Stimulated activated CD8-positive, alpha-beta memory T cell treated with anti-CD3 and anti-CD28 coated beads, Interleukin-4, amount 100 ng/mL, for 4 hours (primary cell): ENCODE data around the gene TBC1D2.
"Not testable (repeated sequence)": the region's sequence is repeated elsewhere in the genome, so short reads cannot be mapped to it uniquely, and the experiment has no call there.

ENCODE experiments used
- DNase-seq, 2 donors: peaks; one replicate each; pipeline ENCODE4 v3.0.0-alpha.2; 2020; ENCODE audit warnings: low read depth in 2 of 2, low spot score in 1 of 2

TBC1D2 gene

DNA sequence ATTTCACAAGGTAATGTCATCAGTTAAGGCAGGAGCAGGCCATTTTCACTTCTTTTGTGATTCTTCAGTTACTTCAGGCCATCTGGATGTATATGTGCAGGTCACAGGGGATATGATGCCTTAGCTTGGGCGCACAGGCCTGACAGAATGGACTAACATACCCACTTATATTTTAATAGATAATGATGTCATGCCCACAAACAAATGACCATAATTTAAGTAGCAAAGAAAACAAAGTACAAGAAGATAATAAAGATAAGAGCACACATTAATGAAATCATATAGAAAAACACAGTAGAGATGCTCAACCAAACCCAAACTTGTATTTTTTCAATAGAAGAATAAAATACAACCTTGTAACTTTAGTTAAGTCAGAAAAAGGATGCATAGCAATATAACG, 19.7 kb upstream of the TBC1D2 start:
- no peak for DNase-seq

DNA sequence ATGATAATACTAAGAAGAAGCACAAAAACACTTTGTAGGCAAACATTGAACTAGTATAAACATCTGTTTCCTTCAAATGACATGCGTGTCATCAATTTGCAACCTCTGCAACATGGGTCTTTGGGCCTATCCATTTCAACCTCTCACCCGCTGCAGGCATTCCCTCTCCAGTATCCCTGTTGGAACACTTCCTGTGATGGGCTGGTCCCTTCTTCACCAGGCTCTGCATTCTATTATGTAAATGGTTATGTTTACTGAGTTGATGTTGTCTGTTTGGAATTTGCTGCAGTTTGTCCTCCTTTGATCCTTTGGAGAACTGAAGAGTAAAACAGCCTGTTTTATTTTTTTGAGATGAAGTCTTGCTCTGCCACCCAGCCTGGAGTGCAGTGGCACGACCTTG, 16.6 kb upstream of the TBC1D2 start:
- DNase-seq: no peak

DNA sequence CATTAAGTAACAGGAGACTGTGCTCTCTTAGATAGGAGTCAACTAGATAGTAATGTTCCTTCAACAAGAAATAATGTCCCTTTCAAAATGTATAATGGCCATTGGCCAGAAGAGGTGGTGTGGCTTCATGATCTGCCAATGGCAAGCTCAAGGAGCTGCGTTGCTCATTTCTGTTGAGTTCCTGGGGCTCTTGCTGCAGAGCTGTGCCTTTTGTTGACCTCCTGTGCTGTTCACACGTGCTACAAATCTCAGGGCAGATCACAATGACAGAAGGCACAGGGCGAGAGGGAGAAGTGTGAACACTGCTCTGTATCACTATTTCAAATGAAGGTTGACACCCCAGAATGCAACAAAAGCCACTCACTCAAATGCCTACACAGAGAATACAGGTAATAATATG, 16.0 kb upstream of the TBC1D2 start:
- DNase-seq: no peak

DNA sequence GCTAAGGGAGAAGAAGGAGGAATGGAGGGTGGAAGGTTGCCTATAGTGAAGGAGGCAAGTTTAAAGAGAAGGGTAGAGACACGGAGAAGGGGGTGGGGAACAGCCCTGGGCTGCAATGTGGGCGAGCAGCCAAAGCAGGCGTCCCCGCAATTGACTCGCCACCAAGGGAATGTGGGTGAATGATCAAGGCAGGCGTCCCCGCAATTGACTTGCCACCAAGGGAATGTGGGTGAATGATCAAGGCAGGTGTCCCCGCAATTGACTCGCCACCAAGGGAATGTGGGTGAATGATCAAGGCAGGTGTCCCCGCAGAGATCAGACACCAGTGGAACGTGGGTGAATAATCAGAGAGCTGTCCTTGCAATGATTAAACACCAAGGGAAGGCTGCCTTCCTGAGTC, 14.8 kb upstream of the TBC1D2 start:
- not testable (repeated sequence) for DNase-seq

DNA sequence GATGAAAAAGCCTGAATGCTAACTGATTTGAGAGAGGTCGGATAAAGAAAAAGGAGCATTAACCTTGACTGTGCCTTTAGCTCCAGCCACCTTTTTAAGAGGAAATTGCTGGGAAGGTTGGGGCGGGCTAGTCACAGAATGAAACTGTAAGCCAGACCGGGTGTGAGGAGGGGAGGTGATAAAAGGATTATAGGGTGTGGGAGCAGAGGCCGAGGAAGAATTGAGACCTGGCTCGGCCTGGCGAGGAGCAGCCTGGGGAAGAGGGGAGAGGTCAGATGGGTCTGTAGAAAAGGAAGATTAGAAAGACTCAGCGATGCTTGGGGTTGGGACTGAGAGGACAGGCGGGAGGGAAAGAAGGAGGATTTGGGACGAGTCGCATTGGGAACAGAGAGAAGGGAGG, 14.2 kb upstream of the TBC1D2 start:
- not testable (repeated sequence) for DNase-seq

DNA sequence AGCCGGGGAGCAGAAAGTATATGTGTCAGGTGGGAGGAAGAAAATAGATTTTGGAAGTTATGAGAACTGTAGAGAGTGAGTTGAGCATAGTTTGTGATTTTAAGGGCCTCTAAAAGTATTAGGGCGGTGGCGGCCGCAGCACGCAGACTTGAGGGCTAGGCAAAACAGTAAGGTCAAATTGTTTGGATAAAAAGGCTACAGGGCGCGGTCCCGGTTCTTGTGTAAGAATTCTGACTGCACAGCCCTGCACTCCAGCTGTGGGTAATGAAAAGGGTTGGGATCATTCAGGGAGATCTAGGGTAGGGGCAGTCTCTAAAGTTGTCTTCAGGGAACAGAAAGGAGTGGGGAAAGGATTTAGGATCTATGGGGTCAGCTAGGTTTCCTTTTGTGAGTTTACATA, 12.1 kb upstream of the TBC1D2 start:
- not testable (repeated sequence) for DNase-seq

DNA sequence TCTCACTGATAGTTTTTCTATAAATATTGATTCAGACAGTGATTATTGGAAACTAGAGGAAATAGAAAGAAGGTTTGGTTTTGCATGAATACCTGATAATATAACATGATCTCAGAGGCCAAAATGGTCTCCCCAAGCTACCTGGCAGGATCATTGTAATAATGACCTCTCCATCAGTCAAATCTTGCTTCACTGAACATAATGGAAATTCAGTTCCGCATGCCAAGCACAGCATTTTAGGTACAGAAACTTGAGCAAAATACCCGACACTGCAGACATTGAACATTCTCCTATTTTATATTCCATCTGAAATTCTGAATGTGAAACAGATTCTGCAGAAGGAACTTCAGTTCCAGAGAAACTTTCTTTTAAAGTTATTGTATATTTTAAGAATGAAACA, 9.1 kb upstream of the TBC1D2 start:
- DNase-seq: no peak

DNA sequence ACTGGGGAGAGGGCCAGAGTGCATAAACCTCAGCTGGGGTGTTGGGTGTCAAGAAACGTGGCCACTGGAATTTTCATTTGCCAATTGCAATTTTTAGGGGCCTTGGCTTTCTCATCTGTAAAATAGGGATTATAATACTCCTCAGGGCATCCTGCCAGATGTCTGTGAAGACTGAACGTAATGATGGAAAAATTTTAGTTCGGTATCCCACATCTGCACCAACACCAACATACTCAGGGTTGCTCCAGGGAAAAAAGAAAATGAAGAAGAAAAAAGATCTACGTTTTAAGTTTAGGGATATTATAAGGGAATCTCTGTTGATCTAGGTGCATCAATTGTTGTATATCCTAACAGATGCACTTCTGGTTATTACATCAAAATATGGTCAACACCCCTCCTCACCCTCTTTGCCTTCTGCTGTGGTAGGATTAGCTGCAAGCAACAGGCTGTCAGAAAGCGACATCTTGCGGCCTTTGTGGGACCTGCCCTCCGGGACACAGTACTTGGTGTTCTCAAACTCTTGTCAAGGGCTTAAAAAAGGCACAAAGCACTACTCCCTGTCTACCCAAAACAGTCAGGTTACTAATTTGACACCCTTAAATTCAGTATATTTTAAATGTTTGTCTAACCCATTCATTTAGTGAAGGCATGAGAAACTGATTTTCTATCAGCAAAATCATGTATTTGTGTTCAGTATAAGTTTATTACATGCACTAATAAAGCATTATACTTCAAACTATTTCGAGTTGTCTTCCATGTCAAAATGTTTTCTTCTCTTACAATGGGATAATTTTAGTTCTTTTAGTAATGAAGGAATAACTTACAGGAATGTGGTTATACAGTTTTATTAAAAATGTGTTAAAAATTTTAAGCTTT, 8.3 kb upstream of the TBC1D2 start:
- DNase-seq: peak; percentile 53 to 77

DNA sequence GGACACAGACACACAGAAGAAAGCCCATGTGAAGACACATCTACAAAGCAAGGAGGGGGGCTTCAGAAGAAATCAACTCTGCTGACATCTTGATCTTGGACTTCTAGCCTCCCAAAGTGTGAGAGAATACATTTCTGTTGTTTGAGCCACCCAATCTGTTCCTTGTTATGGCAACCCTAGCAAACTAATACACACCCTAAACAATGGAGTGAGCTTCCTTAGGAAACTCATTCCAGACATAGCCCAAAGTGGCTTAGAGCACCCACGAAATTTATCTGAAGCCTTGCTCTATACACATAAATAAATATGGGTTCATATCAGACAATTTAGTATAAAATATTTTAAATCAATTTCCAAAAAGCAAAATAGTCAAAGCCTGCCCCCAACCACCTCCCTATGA, 7.6 kb upstream of the TBC1D2 start:
- no peak for DNase-seq

DNA sequence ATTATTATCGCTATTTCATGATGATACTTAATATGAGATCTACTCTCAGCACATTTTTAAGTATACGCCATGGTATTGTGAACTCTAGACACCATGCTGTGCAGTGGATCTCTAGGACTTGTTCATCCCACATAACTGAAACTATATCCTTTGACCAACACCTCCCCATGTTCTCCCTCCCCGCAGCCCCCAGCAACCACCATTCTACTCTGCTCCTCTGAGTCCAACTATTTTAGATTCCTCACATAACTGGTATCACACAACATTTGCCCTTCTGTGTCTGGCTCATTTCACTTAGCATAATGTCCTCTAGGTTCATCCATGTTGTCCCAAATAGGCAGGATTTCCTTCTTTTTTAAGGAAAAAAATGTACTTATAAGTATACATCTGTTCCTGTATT, 6.6 kb upstream of the TBC1D2 start:
- DNase-seq: no peak

DNA sequence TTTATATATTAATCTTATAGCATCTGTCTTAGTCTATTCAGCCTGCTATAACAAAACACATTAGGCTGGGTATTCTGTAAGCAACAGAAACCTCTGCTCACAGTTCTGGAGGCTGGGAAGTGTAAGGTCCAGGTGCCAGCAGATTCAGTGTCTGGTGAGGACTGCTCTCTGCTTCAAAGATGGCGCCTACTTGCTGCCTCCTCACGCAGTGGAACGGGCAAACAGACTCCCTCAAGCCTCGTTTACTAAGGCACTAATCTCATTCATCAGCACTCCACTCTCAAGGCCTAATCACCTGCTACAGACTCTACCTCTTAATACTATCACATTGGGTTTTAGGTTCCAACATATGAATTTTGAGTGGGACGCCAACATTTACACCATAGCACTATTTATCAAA, 5.2 kb upstream of the TBC1D2 start:
- DNase-seq: no peak

DNA sequence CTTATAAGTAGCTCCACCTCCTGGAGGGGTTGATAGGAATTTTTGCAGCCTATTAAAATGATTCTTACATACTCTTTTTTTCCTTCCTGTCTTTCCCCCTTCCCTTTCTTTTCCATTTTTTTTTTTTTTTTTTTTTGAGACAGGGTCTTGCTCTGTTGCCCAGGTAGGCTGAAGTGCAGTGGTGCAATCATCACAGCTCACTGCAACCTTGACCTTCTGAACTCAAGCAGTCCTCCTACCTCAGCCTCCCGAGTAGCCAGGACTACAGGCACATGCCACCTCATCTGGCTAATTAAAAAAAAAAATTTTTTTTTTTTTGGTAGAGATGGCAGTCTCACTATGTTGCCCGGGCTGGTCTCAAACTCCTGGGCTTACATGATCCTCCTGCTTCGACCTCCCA, 4.3 kb upstream of the TBC1D2 start:
- DNase-seq: no peak

DNA sequence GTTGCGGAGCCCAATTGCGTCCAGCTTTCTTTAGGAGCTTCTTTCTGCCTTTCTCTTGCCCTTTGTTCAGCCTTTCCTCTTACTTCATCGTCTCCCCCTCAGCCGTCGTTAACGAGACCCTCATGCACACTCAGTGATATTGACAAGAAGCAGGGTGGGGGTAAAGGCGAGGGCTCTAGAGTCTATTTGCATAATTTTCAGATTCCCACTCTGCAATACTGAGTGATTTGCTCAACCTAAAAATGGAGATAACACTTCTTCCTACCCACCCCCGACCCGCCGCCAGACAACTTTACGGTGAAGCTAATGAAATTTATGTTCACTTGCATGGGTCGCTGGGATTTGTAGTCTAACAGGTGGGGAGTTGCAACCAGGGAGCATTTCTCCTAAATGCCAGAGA, 1.3 kb upstream of the TBC1D2 start:
- no peak for DNase-seq

DNA sequence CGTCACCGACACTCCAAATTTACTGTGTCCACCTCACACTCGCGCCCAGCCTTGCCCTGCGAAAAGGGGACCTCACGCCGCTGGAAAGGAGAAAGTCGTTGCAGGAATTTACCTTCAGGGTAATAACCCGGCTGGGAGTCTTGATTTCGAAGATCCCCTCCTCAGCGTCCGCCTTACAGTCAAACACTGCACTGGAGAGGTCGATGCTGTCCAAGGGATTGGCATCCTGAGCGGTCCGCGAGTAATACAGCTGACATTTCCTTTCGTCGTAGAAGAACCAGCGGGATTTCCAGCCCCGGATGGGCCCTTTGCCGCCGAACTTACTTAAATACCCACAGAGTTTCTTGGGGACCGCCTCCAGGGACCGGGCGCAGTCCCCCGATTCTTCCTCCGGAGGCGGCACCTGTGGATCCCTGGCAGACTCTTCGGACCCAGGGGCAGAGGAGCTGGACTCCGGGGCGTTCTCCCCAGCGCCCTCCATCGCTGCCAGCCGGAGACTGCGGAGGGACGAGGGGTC, 330 bp downstream of the TBC1D2 start:
- DNase-seq: no peak

DNA sequence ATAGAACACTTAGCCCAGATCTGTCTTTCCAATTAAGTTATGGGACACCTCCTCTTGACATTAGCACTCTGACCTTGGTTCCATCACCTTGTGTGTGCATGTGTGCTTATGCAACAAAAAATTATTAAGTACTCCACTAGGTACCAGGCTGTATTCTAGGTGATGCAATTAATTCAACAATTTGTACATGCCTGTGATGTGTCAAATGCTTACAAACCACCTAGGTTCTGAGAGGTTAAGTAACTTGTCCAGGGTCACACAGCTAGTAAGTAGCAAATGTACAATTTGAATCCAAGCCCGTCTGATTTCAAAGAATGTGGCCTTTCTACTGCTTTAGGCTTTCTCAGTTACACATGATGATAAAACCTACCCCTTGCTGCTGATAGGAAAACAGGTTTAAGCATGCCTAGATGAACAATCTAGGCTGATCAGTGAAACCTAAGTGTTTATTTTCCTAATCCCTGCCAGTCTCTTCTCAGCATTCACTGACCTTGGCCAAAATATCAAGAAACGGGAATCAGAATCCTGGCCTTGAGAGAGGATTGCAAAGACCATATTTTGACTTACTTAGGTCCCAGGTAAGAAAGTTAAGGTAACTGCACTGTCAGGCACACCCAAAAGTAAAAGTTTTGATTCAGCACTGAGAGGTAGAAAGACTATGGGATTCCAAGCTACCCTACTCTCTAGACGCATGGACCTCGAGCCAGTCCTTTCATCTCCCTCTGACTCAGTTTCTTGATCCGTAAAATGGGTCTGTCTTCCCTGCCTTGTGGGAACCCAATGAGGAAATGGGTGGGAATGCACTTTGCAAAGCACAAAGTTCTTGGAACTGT, 1.0 kb downstream of the TBC1D2 start:
- DNase-seq: no peak

DNA sequence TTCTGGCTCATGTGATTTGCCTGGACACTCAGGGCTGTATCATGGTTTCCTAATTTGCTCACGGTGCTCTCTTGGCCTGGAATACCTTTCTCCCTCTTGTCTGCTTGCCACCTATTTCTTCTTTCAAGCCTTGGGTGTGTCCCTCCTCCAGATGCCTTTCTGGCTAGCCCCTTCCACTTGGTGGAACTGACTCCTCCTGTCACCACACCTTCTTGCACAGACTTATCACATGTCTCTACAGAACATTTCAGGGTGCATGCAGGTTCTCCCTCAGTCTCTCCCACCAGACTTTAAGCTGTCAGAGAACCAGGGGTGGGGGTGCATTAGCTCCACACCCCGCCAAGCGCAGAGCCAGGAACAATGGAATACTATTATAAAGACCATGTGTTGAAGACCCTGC, 1.9 kb downstream of the TBC1D2 start:
- no peak for DNase-seq

DNA sequence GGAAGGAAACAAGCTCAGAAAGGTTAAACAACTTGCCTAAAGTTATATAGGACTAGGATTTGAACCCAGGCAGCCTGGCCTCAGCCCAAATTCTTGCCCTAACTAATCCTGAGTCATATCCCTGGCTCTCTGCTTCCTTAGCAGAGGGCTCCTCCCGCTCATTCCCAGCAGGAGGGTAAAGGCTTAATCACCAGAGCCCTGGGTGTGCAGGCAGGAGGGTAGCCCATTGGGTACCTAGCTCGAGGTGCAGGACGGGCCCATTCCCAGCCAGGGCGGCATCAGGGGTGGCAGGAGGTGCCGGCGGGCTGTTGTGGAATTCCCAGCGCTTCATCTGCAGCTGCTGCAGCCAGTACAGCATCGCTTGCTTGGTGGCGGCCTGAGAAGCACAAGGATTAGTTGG, 3.9 kb downstream of the TBC1D2 start:
- DNase-seq: no peak

DNA sequence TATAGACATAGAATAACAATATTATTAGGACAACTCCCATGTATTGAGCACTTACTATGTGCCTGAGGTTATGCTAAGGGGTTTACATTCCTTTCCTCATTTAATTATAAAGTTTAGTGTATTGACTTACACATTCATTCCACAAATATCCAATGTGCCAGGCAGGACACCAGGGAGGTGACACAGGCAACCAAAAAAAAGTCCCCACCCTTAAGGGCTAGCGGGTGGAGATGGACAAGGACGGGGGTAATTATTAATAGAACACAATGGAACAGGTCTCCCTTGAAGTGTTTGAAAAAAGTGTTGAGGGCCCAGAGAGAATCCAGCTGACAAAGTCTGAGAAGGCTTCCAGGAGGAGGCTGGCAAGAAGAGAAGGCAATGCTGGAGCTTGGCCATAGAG, 5.7 kb downstream of the TBC1D2 start:
- DNase-seq: no peak

DNA sequence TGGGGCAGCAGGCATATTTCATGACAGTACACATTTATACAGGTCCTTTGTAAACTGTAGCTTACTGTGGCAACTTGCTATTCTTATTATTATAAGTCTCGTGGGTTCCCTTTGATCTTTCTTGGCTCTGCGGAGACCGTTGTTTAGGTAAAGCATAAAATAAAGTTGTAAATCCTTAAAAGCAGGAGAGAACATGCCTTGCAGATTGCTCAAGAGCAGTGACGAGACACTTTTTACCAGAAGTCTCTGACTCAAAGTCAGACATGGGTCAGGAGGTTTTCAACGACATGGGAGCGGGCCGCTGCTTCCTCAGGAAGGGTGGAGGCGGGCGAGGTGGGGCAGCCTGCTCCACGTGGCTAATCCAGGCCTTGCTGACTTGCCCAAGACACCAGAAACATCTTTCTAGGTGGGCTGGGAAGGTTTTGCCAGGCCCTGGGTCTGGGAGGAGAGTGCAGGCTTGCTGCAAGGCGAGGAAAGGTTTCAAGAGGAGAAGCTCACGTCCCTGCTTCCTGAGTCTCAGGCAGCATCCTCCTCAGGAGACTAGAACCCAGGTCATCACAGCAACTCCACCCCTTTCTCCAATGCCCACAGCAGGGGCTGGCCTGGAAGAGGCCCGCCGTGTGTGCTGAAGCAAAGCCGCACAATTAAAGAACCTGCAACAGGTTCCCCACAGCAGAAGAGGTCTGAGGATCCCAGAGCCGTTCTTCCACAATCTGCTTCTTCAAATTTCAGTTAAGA, 6.5 kb downstream of the TBC1D2 start:
- no peak for DNase-seq

DNA sequence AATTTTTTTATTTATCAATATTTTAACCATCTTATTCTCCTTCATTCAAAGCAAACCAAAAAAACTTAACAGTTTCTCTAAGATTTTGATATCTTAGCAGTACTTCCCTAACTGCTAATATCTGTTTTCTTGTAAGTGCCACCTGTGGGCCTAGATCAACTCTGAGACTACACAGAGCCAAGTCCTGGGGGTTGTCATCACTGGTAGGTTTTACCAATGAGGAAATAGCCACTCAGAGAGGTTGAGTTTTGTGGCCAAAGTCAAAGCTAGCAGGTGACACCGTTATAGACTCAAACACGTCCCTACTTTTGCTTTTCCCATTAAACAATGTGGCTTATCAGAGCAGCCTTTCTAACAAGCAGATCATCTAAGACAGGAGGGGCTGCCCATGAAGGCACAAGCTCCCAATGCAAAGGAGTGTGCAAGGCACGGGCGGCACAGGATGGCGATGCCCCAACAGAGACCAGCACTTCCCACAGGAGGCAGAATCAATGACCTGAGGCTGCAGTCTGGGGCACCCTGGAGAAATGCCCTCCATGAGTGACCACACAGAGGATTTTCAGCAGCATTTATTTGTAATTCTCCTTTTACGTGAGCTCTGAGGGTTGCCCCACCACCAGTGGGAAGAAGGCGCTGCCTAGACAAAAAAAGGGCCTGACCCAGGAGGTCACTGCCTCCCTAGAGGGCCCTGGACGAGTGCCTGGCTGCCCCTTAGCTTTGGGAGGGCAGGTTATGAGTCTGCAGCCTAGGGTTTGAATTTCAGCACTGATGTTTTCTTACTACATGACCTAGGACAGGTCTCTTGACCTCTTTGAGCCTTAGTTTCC, 7.4 kb downstream of the TBC1D2 start:
- no peak for DNase-seq

DNA sequence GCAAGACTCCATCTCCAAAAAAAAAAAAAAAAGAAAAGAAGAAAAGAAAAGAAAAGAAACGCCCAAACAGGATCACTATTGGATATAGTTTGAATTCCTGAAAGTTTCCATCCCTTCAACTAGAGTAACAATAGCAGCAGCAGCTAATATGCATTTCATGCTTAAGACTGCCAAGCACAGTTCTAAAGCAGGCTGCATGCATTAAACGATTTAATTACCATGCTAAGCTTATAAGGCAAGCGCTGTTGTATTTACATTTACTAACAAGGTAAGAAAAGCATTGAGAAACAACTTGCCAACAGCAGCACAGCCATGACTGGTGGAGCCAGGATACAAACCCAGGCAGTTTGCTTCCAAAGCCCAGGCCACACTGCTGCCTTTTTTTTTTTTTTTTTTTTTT, 13.0 kb downstream of the TBC1D2 start:
- no peak for DNase-seq
